Adrenal gland (tissue), 12 donors: ENCODE results near the gene LSM7. TPM values are rescaled to one million over a fixed set of nuclear protein-coding genes. Genes with fewer than 3 reads are reported as not detected.

ENCODE experiments used
- DNase-seq, 7 donors: peaks; one replicate each; pipeline ENCODE4 v3.0.0-alpha.2; 2019 to 2020
- H3K27ac ChIP-seq, 5 donors: fragments of 200-600 bp; sonication (generic) in 4 of 5; 1 replicate in 3 of 5; 2 replicates in 2 of 5; pipeline versions ENCODE4 v1.5.1 to v1.8.0; 2016 to 2020; ENCODE audit warnings: mild to moderate bottlenecking in 1 of 5
- H3K27me3 ChIP-seq: fragments of 200-600 bp; 2 replicates; pipeline ENCODE4 v1.8.0; 2021
- H3K36me3 ChIP-seq, 2 donors: fragments of 200-600 bp; replicated peaks in 1 of 2; 1 replicate in 1 of 2; 2 replicates in 1 of 2; pipeline versions ENCODE4 v1.5.1 to v1.8.0; 2018 to 2022
- H3K4me1 ChIP-seq, 2 donors: fragments of 200-600 bp; replicated peaks in 1 of 2; 1 replicate in 1 of 2; 2 replicates in 1 of 2; pipeline versions ENCODE4 v1.5.1 to v1.8.0; 2018 to 2021
- H3K4me3 ChIP-seq, 4 donors: fragments of 200-600 bp; sonication (generic) in 3 of 4; one replicate each; pipeline ENCODE4 v1.5.1; 2016 to 2018
- H3K9me3 ChIP-seq, 3 donors: fragments of 200-600 bp; sonication (generic) in 1 of 3; replicated peaks in 1 of 3; 1 replicate in 2 of 3; 2 replicates in 1 of 3; pipeline versions ENCODE4 v1.5.1 to v1.8.0; 2016 to 2021
- POLR2A ChIP-seq, 2 donors: fragments of 450-650 bp; IDR thresholded peaks; one replicate each; pipeline ENCODE4 v1.6.1; 2017; ENCODE audit warnings: antibody characterized with exemption in 2 of 2, mild to moderate bottlenecking in 2 of 2, moderate library complexity in 1 of 2
- WGBS, 4 donors: extraction: QIAGEN DNeasy Blood & Tissue Kit in 2 of 4; methylation state at CpG; one replicate each; pipeline versions ENCODE4 v1.1.5 to v1.1.7; 2013 to 2017; 5-methylcytosine and 5-hydroxymethylcytosine counted together
- intact Hi-C, 2 donors: fragments of 100-400 bp; cut with DNase I; formaldehyde crosslinking; loops; one replicate each; pipeline versions ENCODE4 v1.14.1 to v1.15.0; 2022 to 2023
- polyA plus RNA-seq, 3 donors: library from polyadenylated mRNA; stranded (reverse); fragments of 200-250 nt in 2 of 3; fragments of 350-450 nt in 1 of 3; fragmentation: Illumina TruSeq in 1 of 3; extraction: RNeasy Lipid Tissue Mini Kit (QIAGEN cat#74804) in 1 of 3; gene quantifications; one replicate each; pipeline ENCODE4 v1.2.3, GENCODE V29; 2013 to 2014
- total RNA-seq, 9 donors: library from RNA; depleted of rRNA in 4 of 9; stranded (reverse); fragments of >200 nt in 4 of 9; fragments of 120-200 nt in 1 of 9; fragmentation: NEBNext Ultra II Directional in 1 of 9; extraction: Animal tissue kit (Norgen Biotek cat#: 25700) in 1 of 9; gene quantifications; one replicate each; pipeline versions ENCODE4 v1.1.0 to v1.2.4, GENCODE V29; 2013 to 2023
- TF ChIP-seq, protein P1 (sequence below), 6 experiments: fragments of 450-650 bp in 4 of 6; fragments of 200-600 bp in 2 of 6; sonication (generic) in 1 of 6; IDR thresholded peaks; 1 replicate in 5 of 6; 2 replicates in 1 of 6; pipeline versions ENCODE4 v1.5.1 to v1.8.0; 2016 to 2021; ENCODE audit warnings: antibody characterized with exemption in 6 of 6, mild to moderate bottlenecking in 2 of 6, moderate library complexity in 1 of 6
- donor health status: healthy with polysubstance abuse.
- donor health status: Bipolar disorder and iron deficiency.
- donor health status: DM: yes; HTN: yes; CAD: no.
- donor health status: DM: no; HTN: no; CAD: no.
- donor health status: DM: no; HTN: no; CAD: no.
- donor health status: DM: yes; HTN: yes; CAD: no.

The LSM7 gene
- total and polyA plus RNA-seq, 12 donors = 24.1 to 355 (median 78.1) TPM

DNA sequence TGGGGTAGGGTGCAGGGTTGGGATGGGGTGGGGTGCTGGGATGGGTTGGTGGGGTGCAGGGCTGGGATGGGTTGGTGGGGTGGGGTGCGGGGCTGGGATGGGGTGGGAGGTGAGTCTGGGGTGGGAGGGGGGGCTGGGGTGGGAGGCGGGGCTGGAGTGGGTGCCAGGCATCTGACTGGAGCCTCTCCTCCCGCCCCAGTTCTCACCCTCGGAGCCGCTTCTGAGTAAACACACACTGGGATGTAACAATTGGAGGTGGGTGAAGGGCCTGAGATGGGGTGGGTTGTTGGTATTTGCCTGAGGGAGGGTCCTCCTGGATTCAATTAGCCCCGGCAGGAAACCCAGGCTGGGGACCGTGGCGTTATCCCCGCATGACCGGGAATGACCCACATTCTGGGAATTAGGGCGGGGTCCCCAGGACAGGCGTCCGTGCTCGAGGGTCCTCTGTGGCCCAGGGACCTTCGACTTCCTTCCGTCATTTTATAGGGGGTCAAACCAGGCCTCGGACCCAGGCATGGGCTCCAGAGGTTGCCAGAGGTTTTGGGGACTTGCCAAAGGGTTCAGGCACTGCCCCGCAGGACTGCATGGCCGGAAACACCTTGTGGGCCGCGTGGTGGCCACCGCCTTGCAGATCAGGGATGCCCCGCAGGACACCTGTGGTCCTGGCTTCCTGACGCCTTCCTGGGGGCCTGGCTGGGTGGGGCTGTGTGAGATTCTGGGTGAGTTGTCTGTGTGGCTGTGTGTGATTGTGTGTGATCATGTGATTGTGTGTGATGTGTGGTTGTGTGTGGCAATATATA is 33.1 kb upstream of the LSM7 start:
- no peaks in the 10 kb centered on the region for H3K9me3 ChIP-seq
- DNase-seq = no peak

DNA sequence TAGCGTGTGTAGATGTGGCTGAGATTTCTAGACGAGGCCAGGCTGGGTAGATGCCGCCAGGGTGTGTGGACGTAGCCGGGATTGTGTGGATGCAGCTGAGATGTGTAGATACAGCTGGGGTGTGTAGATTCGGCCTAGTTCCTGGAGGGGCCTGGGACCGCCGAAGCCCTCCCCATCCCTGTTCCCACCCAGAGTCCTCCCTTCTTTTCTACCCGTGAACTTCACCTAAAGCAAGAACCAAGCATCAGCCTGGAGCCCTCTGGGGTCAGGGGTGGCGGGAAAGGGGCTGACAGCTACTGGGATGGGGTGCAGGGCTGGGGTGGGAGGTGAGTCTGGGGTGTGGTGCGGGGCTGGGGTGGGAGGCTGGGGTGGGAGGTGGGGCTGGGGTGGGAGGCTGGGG is 32.4 kb upstream of the LSM7 start:
- Histone ChIP-seq H3K27ac (no peak overlapping the region), H3K4me3 (no peak overlapping the region), H3K4me1 (no peaks in the 10 kb centered on the region), H3K27me3 (peaks cover 20% of the 10 kb centered on the region), H3K36me3 (no peaks in the 10 kb centered on the region), H3K9me3 (no peaks in the 10 kb centered on the region)
- TF ChIP-seq POLR2A (IDR thresholded peaks at IDR 0.05) = no peak
- TF ChIP-seq, protein P1, sequence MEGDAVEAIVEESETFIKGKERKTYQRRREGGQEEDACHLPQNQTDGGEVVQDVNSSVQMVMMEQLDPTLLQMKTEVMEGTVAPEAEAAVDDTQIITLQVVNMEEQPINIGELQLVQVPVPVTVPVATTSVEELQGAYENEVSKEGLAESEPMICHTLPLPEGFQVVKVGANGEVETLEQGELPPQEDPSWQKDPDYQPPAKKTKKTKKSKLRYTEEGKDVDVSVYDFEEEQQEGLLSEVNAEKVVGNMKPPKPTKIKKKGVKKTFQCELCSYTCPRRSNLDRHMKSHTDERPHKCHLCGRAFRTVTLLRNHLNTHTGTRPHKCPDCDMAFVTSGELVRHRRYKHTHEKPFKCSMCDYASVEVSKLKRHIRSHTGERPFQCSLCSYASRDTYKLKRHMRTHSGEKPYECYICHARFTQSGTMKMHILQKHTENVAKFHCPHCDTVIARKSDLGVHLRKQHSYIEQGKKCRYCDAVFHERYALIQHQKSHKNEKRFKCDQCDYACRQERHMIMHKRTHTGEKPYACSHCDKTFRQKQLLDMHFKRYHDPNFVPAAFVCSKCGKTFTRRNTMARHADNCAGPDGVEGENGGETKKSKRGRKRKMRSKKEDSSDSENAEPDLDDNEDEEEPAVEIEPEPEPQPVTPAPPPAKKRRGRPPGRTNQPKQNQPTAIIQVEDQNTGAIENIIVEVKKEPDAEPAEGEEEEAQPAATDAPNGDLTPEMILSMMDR (IDR thresholded peaks at IDR 0.05) = no peak
- no peak for DNase-seq
- WGBS, 4 donors = 64 to 72% (median 67%) methylated on average over 7 to 11 of the region's 11 CpGs
- intact Hi-C loops = no loop called here

More for the DNA sequence above, 33.1 kb upstream of the LSM7 start:
- TF ChIP-seq, protein P1 (IDR thresholded peaks at IDR 0.05) = no peak
- no peak for TF ChIP-seq POLR2A (IDR thresholded peaks at IDR 0.05)
- 39 to 42% (median 40%) methylated on average over 12 to 24 of the region's 24 CpGs for WGBS, 4 donors
- Histone ChIP-seq H3K27ac (no peak overlapping the region), H3K36me3 (no peaks in the 10 kb centered on the region), H3K4me3 (no peak overlapping the region), H3K4me1 (no peaks in the 10 kb centered on the region), H3K27me3 (peaks cover 20% of the 10 kb centered on the region)
- intact Hi-C loops = no loop called here

DNA sequence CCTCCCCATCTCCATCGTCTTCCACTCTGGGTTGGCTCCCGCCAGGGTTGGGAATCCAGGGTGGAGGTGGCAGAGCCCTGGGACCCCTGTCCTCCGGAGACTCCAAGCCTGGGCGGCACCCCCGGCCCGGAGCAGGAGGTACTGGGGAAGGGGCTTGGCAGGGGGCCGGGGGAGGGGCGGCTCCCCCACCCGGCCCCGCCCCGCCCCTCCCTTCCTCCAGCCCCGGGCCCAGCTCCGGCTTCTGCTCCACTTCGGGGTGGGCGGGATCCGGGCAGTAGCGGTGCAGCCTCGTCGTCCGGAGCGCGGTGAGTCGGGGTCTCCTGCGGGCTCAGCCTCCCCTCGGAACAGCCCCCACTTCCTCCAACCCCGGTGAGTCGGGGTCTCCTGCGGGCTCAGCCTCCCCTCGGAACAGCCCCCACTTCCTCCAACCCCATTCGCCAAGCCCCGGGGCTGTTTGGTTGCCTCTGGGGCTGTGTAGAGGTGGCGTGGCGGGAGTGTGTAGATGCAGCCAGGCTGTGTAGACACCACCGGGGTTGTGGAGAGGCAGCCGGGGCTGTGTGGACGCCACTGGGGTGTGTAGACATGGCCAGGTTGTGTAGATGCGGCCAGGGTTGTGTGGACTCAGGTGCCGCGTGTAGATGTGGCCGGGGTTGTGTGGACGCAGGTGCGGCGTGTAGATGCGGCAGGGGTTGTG is 31.8 kb upstream of the LSM7 start, which contains the start of gene TMPRSS9:
TMPRSS9 (plus strand) TSS at position 274 of the 694 bp plus-strand sequence. CDS start 29,521 bp downstream, outside the sequence.
- no peak for DNase-seq
- H3K27ac ChIP-seq = no peak within 1 kb of the TSS
- intact Hi-C loops = no loop called here
- peaks cover 20% of the 10 kb centered on the region for H3K27me3 ChIP-seq
- H3K4me3 ChIP-seq = no peak within 1 kb of the TSS
- no peaks in the 10 kb centered on the region for H3K4me1 ChIP-seq
- TF ChIP-seq, protein P1 (IDR thresholded peaks at IDR 0.05) = no peak
- no peak for TF ChIP-seq POLR2A (IDR thresholded peaks at IDR 0.05)
- WGBS, 4 donors = 23 to 63% (median 40%) methylated on average over 14 to 42 of the region's 44 CpGs
- no peaks in the 10 kb centered on the region for H3K9me3 ChIP-seq
- H3K36me3 ChIP-seq = no peaks in the 10 kb centered on the region

DNA sequence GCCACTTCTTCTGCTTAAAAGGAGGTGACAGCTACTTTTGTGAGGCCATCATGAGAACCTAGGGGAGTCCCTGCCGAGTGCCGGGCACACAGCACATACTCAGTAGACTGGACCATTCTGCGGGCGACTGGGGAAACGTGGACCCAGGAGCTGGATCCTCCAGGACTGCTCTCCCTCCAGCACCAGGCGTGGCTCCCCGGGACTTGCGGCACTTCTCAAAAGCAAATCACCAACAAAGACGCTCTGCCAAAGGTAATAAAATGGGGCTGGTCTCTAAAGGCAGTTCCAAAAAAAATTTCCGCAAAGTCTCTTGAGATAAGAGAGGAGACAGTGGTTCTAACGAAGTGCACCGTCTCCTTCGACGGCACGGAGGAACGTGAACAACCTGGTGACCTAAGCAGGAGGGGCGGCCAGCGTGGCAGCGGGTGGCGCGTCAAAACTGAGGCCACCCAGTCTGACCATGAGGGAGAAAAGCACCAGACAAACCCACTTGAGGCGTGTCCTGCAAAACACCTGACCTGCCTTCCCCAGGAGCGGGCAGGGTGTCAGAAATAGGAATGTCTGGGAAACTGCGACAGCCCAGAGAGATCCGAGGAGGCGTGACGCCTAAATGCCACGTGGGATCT is 30.3 kb upstream of the LSM7 start:
- Histone ChIP-seq H3K36me3 (peaks cover 0 to 5% of the 10 kb centered on the region in 2 donors), H3K27me3 (peaks cover 14% of the 10 kb centered on the region), H3K9me3 (no peaks in the 10 kb centered on the region), H3K27ac (no peak overlapping the region), H3K4me3 (no peak overlapping the region), H3K4me1 (no peaks in the 10 kb centered on the region)
- TF ChIP-seq, protein P1 (IDR thresholded peaks at IDR 0.05) = no peak
- no peak for TF ChIP-seq POLR2A (IDR thresholded peaks at IDR 0.05)
- intact Hi-C loops = no loop called here
- 75 to 82% (median 79%) methylated on average over 19 to 28 of the region's 28 CpGs for WGBS, 4 donors
- no peak for DNase-seq
